ENCODE measurements around the gene DCAF15.
"Not testable (repeated sequence)": the region's sequence is repeated elsewhere in the genome, so short reads cannot be mapped to it uniquely, and the experiment has no call there.

DCAF15 gene

DNA sequence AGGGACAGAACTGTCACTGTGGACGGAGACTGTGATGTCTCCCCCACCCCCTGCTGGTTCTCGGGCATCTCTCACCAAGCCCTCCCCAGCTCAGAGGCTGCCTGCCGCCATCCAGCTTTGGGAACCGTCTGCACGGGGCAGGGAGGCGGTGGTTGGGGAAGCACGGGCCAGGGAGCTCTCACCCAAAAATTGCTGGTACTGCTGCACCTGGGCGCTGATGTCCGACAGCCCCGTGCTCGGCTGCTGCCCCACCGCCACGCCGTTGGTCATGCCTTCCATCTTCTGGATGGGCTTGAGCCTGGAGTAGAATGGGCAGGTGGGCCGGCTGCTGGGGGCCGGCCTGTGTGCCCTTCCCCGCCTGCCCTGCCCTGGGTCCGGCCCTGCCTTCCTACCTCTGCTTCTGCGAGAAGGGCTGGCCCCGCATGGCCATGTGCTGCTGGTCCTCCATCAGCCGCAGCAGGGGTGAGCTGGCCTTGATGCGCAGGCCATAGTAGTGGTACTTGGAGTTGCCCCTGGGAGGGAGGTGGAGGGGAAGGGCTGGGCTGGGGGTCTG lies 16.1 kb downstream of the DCAF15 start:
- DNase-seq = no peak
- H3K27me3 Mint-ChIP-seq = no peaks in the 10 kb centered on the region
- H3K9me3 Mint-ChIP-seq = no peaks in the 10 kb centered on the region
- no peaks in the 10 kb centered on the region for H3K4me1 Mint-ChIP-seq (ENCODE audit: low read depth in 2 of 2)
- H3K36me3 Mint-ChIP-seq (ENCODE audit: insufficient read depth) = peaks cover 41% of the 10 kb centered on the region
- ATAC-seq (replicated peaks) = no peak
- no peak overlapping the region for H3K4me3 Mint-ChIP-seq
- no peak overlapping the region for H3K27ac Mint-ChIP-seq

DNA sequence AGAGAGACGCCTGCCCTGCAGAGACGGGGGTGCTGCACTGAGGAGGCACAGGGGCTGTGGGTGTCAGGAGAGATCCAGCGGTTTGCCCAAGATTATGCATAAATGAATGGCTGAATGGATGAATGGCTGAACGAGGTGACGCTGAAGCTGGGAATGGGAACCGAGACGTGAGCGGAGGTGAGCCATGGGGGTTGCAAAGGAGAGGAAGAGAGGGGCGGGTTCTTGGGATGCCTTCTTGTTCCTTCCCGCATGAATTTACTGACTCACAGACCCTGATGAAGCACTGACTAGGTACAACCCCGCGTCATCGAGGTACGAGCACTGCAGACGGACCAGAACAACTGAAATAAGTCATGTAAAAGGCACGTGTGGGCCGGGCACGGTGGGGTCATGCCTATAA lies 16.7 kb downstream of the DCAF15 start:
- H3K4me1 Mint-ChIP-seq (ENCODE audit: low read depth in 2 of 2) = peaks cover 0 to under 1% of the 10 kb centered on the region in 2 donors
- H3K27me3 Mint-ChIP-seq = no peaks in the 10 kb centered on the region
- H3K27ac Mint-ChIP-seq = no peak overlapping the region
- no peaks in the 10 kb centered on the region for H3K9me3 Mint-ChIP-seq
- no peak overlapping the region for H3K4me3 Mint-ChIP-seq
- ATAC-seq (replicated peaks) (no peak), DNase-seq (no peak)
- peaks cover 41% of the 10 kb centered on the region for H3K36me3 Mint-ChIP-seq (ENCODE audit: insufficient read depth)

DNA sequence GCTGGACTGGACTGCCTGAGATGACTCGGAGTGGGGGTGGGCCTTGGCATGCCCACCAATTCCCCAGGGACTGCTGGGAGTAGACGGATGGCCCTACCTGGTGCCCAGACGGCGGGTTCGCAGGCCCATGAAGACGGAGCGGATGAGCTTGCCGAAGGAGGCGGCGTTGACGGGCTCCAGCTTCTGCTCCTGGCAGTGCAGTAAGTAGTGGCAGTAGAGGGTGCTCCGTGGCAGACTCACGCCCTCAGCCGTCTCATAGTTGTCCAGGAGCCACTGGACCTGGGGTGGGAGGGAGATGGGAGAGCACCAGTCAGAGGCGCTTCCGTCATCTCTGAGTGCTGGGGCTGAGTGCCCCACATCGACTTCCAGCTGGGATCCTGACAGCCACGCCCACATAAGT lies 17.6 kb downstream of the DCAF15 start:
- H3K27ac Mint-ChIP-seq = no peak overlapping the region
- ATAC-seq (replicated peaks) (no peak), DNase-seq (no peak)
- no peaks in the 10 kb centered on the region for H3K9me3 Mint-ChIP-seq
- H3K27me3 Mint-ChIP-seq = no peaks in the 10 kb centered on the region
- H3K36me3 Mint-ChIP-seq (ENCODE audit: insufficient read depth) = peaks cover 35% of the 10 kb centered on the region
- H3K4me3 Mint-ChIP-seq = no peak overlapping the region
- peaks cover 0 to 6% of the 10 kb centered on the region in 2 donors for H3K4me1 Mint-ChIP-seq (ENCODE audit: low read depth in 2 of 2)

DNA sequence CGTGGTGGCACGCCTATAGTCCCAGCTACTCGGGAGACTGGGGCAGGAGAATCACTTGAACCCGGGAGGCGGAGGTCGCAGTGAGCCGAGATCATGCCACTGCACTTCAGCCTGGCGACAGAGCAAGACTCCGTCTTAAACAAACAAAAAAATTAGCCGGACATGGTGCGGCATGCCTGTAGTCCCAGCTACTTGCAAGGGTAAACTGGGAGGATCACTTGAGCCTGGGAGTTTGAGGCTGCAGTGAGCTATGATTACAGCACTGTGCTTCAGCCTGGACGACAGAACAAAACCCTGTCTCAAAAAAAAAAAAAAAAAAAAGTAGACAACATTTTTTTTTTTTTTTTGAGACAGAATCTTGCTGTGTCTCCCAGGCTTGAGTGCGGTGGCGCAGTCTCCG lies 19.6 kb downstream of the DCAF15 start:
- not testable (repeated sequence) for H3K27ac Mint-ChIP-seq; H3K9me3 Mint-ChIP-seq; ATAC-seq (replicated peaks); H3K27me3 Mint-ChIP-seq; H3K4me1 Mint-ChIP-seq (ENCODE audit: low read depth in 2 of 2); H3K4me3 Mint-ChIP-seq; DNase-seq
- peaks cover 37% of the 10 kb centered on the region for H3K36me3 Mint-ChIP-seq (ENCODE audit: insufficient read depth)

DNA sequence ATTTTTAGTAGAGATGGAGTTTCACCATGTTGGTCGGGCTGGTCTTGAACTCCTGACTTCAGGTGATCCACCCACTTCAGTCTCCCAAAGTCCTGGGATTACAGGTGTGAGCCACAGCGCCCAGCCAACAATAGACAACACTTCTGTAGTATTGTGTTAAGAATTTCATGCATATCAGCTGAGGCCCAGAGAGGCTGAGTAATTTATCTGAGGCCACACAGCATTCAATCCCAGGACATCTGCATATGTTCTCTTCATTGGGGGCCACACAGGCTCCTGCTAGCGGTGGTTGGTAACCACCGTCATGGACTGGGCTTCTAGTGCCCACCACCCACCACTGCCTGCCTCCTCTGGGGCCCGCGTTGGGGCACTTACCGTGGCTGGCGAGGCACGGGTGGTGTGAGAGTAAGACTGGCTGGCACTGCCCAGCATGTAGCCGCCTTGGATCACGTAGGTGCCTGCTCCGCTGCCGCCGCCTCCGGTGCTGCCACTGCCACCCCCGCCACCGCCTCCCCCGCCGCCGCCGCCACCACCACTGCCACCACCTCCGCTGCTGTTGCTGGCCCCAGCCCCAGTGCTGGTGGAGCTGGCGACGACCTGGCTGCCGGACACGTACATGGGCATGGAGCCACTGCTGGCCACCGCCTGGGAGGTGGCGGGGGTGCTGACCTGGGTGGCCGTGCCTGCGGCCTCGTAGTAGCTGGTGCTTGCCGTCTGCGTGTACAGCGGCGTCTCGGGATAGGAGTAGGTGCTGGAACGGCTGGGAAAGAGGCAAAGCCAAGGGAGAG lies 20.3 kb downstream of the DCAF15 start:
- Mint-ChIP-seq H3K36me3 (ENCODE audit: insufficient read depth) (peaks cover 34% of the 10 kb centered on the region), H3K27me3 (no peaks in the 10 kb centered on the region), H3K27ac (no peak overlapping the region), H3K4me1 (ENCODE audit: low read depth in 2 of 2) (peaks cover 0 to 9% of the 10 kb centered on the region in 2 donors), H3K4me3 (no peak overlapping the region), H3K9me3 (no peaks in the 10 kb centered on the region)
- ATAC-seq (replicated peaks) (no peak), DNase-seq (no peak)

DNA sequence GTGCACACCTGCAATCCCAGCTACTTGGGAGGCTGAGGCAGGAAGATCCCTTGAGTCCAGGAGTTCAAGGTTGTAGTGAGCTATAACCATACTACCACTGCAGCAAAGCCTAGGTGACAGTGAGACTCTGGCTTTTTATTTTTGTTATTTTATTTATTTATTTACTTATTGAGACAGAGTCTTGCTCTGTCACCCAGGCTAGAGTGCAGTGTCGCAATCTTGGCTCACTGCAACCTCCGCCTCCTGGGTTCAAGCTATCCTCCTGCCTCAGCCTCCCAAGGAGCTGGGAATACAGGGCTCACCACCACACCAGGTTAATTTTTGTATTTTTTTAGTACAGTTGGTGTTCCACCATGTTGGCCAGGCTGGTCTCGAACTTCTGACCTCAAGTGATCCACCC lies 21.2 kb downstream of the DCAF15 start:
- H3K36me3 Mint-ChIP-seq (ENCODE audit: insufficient read depth) = peaks cover 30% of the 10 kb centered on the region

DNA sequence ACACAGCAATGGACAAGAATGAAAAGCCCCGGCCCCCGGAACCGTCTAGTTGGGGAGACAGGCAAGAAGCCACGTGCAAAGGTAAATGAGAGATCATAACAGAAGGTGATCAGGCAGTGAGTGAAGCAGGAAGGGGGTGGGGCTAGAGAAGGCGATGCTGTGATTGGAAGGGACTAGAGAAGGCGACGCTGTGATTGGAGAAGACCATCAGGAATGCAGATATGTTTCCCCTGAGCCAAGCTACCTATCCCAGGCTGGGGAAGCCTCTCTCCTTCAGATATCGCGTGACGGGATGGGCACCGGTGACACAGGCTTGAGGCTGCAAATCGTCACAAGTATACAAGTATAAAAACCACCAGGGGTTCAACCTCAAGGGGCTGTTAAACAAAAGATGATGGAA lies 21.8 kb downstream of the DCAF15 start:
- ATAC-seq (replicated peaks) = no peak
- DNase-seq = no peak

More for the DNA sequence above, 21.2 kb downstream of the DCAF15 start:
- not testable (repeated sequence) for DNase-seq; H3K27me3 Mint-ChIP-seq; ATAC-seq (replicated peaks); H3K4me3 Mint-ChIP-seq; H3K9me3 Mint-ChIP-seq
- H3K4me1 Mint-ChIP-seq (ENCODE audit: low read depth in 2 of 2) = peaks cover 0 to 11% of the 10 kb centered on the region in 2 donors
- peak overlapping the region in 1 of 2 donors; percentile 80 for H3K27ac Mint-ChIP-seq

DNA sequence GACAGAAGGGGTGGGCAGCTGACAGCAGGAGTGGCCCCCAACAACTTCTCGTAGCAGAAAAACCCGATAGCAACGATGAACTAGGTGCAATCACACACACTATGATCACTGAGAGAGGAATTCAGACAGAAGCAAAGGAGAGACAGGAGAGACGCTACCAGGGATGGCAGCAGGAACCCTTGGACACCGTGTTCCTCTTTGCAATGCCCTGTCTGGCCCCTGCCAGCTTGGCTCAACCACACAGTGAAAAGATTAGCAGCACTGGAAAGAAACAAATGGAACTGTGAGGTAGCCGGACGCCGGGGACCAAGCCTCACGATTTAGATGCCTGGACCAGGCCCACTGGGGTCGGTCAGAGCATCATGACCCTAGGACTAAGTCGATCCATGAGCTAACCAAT lies 23.6 kb downstream of the DCAF15 start:
- Mint-ChIP-seq H3K4me1 (ENCODE audit: low read depth in 2 of 2) (peaks cover 0 to 16% of the 10 kb centered on the region in 2 donors), H3K4me3 (no peak overlapping the region), H3K27ac (peak overlapping the region; percentile 48 to 69), H3K36me3 (ENCODE audit: insufficient read depth) (peaks cover 20% of the 10 kb centered on the region), H3K27me3 (no peaks in the 10 kb centered on the region), H3K9me3 (no peaks in the 10 kb centered on the region)
- DNase-seq = no peak
- no peak for ATAC-seq (replicated peaks)

More for the DNA sequence above, 21.8 kb downstream of the DCAF15 start:
- no peaks in the 10 kb centered on the region for H3K27me3 Mint-ChIP-seq
- no peak overlapping the region for H3K4me3 Mint-ChIP-seq
- peaks cover 0 to 11% of the 10 kb centered on the region in 2 donors for H3K4me1 Mint-ChIP-seq (ENCODE audit: low read depth in 2 of 2)
- no peaks in the 10 kb centered on the region for H3K9me3 Mint-ChIP-seq
- H3K36me3 Mint-ChIP-seq (ENCODE audit: insufficient read depth) = peaks cover 26% of the 10 kb centered on the region
- H3K27ac Mint-ChIP-seq = peak overlapping the region; percentile 48 to 80

DNA sequence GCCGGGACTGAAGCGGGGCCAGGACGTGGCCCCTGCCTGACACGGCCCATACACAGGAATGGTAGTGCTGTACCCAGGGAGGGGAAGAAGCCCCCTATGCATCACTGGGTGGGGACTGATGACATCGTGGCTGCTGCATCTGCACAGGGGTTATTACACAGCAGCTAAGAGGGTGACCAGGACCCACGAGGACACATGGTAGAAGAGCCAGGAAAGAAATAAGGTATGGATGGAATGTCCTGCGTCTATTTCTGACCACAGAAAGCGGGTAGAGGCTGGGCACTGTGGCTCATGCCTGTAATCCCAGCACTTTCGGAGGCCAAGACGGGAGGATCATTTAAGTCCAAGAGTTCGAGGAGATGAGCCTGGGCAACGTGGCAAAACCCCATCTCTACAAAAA lies 24.1 kb downstream of the DCAF15 start:
- no peak for DNase-seq
- Mint-ChIP-seq H3K9me3 (no peaks in the 10 kb centered on the region), H3K4me3 (no peak overlapping the region), H3K27ac (peak overlapping the region; percentile 13 to 94), H3K27me3 (no peaks in the 10 kb centered on the region), H3K4me1 (ENCODE audit: low read depth in 2 of 2) (peaks cover 0 to 16% of the 10 kb centered on the region in 2 donors), H3K36me3 (ENCODE audit: insufficient read depth) (peaks cover 17% of the 10 kb centered on the region)
- no peak for ATAC-seq (replicated peaks)

DNA sequence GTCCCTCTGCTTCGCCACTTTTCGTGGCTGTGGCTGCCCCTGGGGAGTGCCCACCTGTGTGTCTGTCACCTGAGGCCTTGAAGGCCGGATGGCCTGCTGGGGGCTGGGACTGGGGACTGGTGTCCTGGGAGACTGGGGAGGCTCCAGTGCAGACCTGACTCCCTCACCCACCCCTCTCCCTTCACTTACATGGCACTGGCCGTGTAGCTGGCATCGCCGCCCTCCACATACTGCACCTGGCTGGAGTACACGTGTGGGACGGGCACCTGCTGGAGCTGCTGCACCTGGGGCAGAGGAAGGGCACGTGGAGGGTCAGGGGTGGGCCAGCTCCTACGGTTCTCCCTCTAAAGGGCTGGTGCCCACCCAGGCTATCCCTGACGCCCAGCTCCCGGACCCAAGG lies 25.5 kb downstream of the DCAF15 start:
- ATAC-seq (replicated peaks) (no peak), DNase-seq (no peak)
- H3K4me1 Mint-ChIP-seq (ENCODE audit: low read depth in 2 of 2) = peaks cover under 1 to 16% of the 10 kb centered on the region in 2 donors
- peak overlapping the region; percentile 56 to 94 for H3K27ac Mint-ChIP-seq
- H3K9me3 Mint-ChIP-seq = no peaks in the 10 kb centered on the region
- H3K4me3 Mint-ChIP-seq = peak overlapping the region in 1 of 2 donors; percentile 77
- peaks cover 19% of the 10 kb centered on the region for H3K36me3 Mint-ChIP-seq (ENCODE audit: insufficient read depth)
- H3K27me3 Mint-ChIP-seq = no peaks in the 10 kb centered on the region

DNA sequence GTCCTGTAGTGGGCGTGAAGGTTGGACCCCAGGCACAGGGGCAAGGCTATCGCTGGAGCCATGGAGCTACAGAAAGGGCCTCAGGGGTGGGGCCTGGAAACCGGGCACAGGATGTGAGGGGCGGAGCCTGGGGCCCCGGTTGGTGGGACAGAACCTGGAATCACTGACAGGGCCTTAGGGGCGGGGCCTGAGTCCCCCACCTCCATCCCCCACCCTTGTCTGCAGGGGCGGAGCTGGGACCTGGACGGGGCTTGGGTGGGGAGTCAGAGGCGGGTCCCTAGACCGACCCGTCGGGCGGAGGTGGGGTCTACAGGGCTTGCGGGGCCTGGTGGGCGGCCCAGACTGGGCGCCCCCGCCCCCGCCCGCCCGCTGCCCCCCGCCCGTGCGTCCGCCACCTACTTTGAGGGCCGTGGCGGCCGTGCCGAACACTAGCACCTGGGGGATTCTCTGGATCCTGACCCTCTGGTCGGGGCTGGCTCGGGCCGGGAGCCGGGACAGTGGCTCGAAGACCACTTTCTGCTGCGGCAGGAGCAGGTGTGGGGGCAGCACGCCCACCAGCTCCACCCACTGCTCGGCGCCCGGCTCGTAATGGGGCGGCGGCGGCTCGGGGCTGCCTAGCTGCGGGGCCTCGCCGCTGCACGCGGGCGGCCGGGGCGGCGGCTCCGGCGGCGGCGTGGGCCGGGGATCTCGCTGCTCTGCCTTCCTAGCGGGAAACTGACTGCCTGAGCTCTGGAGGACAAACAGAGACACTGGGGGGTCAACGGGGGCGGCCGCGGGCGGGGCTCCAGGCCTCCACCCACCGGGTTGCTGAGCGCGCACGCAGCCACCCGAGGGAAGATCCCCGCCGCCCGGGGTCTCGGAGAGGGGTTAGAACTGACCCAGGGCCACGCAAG lies 26.3 kb downstream of the DCAF15 start:
- peaks cover 18% of the 10 kb centered on the region for H3K36me3 Mint-ChIP-seq (ENCODE audit: insufficient read depth)
- peaks cover 3 to 17% of the 10 kb centered on the region in 2 donors for H3K4me1 Mint-ChIP-seq (ENCODE audit: low read depth in 2 of 2)
- ATAC-seq (replicated peaks) (peak; percentile 70), DNase-seq (no peak)
- peak overlapping the region; percentile 56 to 94 for H3K27ac Mint-ChIP-seq
- H3K9me3 Mint-ChIP-seq = no peaks in the 10 kb centered on the region
- peak overlapping the region in 1 of 2 donors; percentile 77 for H3K4me3 Mint-ChIP-seq
- no peaks in the 10 kb centered on the region for H3K27me3 Mint-ChIP-seq

DNA sequence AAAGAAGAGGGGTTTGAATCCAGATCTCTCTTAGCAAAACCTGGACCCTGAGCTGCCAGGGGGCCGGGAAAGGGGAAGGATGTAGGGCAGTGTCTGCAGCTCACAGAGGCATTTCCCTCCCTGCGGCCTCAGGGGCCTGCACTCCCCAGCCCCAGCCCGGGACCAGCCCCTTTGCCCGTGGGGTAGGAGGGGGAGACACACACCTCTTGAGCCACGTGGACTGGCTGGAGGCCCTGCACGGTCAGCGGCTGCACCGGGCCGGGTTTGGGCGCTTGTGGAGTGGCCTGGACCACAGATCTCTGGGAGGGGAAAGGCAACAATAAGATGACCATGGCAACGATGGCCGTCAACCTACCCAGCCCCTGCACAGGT lies 26.9 kb downstream of the DCAF15 start:
- no peaks in the 10 kb centered on the region for H3K9me3 Mint-ChIP-seq
- H3K4me3 Mint-ChIP-seq = peak overlapping the region in 1 of 2 donors; percentile 51
- DNase-seq = no peak
- H3K4me1 Mint-ChIP-seq (ENCODE audit: low read depth in 2 of 2) = peaks cover 3 to 14% of the 10 kb centered on the region in 2 donors
- H3K27ac Mint-ChIP-seq = peak overlapping the region in 1 of 2 donors; percentile 94
- peak; percentile 26 for ATAC-seq (replicated peaks)
- no peaks in the 10 kb centered on the region for H3K27me3 Mint-ChIP-seq
- peaks cover 18% of the 10 kb centered on the region for H3K36me3 Mint-ChIP-seq (ENCODE audit: insufficient read depth)

DNA sequence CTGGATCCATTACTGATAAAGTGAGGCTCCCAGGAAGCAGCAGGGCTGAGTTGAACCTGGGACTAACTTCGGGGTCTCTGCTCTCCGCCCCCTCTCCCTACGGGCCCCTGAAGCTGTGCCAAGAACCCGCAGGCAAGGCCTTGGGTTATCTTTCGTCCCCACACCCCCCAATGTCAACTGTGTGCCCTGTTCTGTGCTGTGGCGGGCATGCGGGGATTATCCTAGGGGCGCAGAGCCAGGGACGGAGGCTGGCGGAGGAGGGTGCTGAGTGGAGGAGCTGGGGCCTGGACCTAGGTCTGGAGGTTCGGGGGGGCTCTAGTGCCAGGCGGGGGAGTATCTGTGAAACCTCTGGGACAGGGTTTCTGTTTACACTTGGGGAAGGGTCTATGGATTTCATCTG lies 27.4 kb downstream of the DCAF15 start:
- Mint-ChIP-seq H3K4me1 (ENCODE audit: low read depth in 2 of 2) (peaks cover 3 to 12% of the 10 kb centered on the region in 2 donors), H3K9me3 (no peaks in the 10 kb centered on the region), H3K4me3 (peak overlapping the region in 1 of 2 donors; percentile 51), H3K27ac (peak overlapping the region in 1 of 2 donors; percentile 94), H3K27me3 (no peaks in the 10 kb centered on the region), H3K36me3 (ENCODE audit: insufficient read depth) (peaks cover 18% of the 10 kb centered on the region)
- no peak for ATAC-seq (replicated peaks)
- DNase-seq = no peak
